Keratinocyte (primary cell): ENCODE results near the gene RERE. TPM values are rescaled to one million over a fixed set of nuclear protein-coding genes. Genes with fewer than 3 reads are reported as not detected.

Experiments
- DNase-seq: peaks from one replicate; pipeline ENCODE4 v3.0.0-alpha.2; 2011; ENCODE audit warnings: low read depth, missing footprints, low spot score
- FAIRE-seq: peaks from 2 replicates; lab custom pipeline; 2011; peaks lifted over from hg19 to GRCh38; lab: Jason Lieb, UNC
- H2AFZ ChIP-seq: 2 replicates; pipeline ENCODE4 v1.6.0; 2012; ENCODE audit warnings: low read length, control low read depth, inconsistent platforms; ENCODE audit not compliant: control insufficient read depth
- H3K27ac ChIP-seq: 2 replicates; pipeline ENCODE4 v1.5.1; 2011; ENCODE audit warnings: low read length; ENCODE audit not compliant: control insufficient read depth, insufficient read depth
- H3K27me3 ChIP-seq: 3 replicates; pipeline ENCODE4 v1.6.0; 2011; ENCODE audit warnings: low read length; ENCODE audit not compliant: control insufficient read depth, insufficient read depth; ENCODE audit errors: extremely low read depth
- H3K36me3 ChIP-seq, 2 experiments: 2 replicates in 1 of 2; 3 replicates in 1 of 2; pipeline ENCODE4 v1.5.1; 2011; ENCODE audit warnings: low read length in 2 of 2, mild to moderate bottlenecking in 1 of 2; ENCODE audit not compliant: control insufficient read depth in 2 of 2, insufficient read depth in 2 of 2; ENCODE audit errors: extremely low read depth in 1 of 2
- H3K4me1 ChIP-seq: 3 replicates; pipeline ENCODE4 v1.5.1; 2011; ENCODE audit warnings: low read length; ENCODE audit not compliant: control insufficient read depth, insufficient read depth; ENCODE audit errors: extremely low read depth
- H3K4me2 ChIP-seq: 3 replicates; pipeline ENCODE4 v1.6.0; 2011; ENCODE audit warnings: low read depth, low read length; ENCODE audit not compliant: control insufficient read depth, insufficient read depth; ENCODE audit errors: extremely low read depth
- H3K4me3 ChIP-seq, 3 experiments: fragments of 200-600 bp in 1 of 3; sonication (generic) in 1 of 3; 2 replicates in 2 of 3; 3 replicates in 1 of 3; pipeline ENCODE4 v1.5.1; 2011 to 2016; ENCODE audit warnings: low read length in 3 of 3, mild to moderate bottlenecking in 3 of 3, control low read depth in 2 of 3, inconsistent platforms in 1 of 3, low read depth in 1 of 3, mixed read lengths in 1 of 3, mixed run types in 1 of 3, moderate library complexity in 1 of 3; ENCODE audit not compliant: control insufficient read depth in 2 of 3, insufficient read depth in 2 of 3; ENCODE audit errors: extremely low read depth in 1 of 3
- H3K79me2 ChIP-seq: 2 replicates; pipeline ENCODE4 v1.6.0; 2012; ENCODE audit warnings: low read length; ENCODE audit not compliant: control insufficient read depth, insufficient read depth
- H3K9ac ChIP-seq: 3 replicates; pipeline ENCODE4 v1.6.0; 2011; ENCODE audit warnings: low read length; ENCODE audit not compliant: control insufficient read depth, insufficient read depth; ENCODE audit errors: extremely low read depth
- H3K9me1 ChIP-seq: 3 replicates; pipeline ENCODE4 v1.6.0; 2011; ENCODE audit warnings: low read length; ENCODE audit not compliant: control insufficient read depth, insufficient read depth; ENCODE audit errors: extremely low read depth
- H3K9me3 ChIP-seq: 2 replicates; pipeline ENCODE4 v1.5.1; 2012; ENCODE audit warnings: low read depth, low read length; ENCODE audit not compliant: control insufficient read depth
- H4K20me1 ChIP-seq: 3 replicates; pipeline ENCODE4 v1.6.0; 2011; ENCODE audit warnings: low read length; ENCODE audit not compliant: control insufficient read depth, insufficient read depth; ENCODE audit errors: extremely low read depth
- CTCF ChIP-seq, 3 experiments: IDR thresholded peaks in 1 of 3; conservative IDR thresholded peaks in 1 of 3; optimal IDR thresholded peaks in 1 of 3; 2 replicates in 2 of 3; 3 replicates in 1 of 3; pipeline versions ENCODE3 to v1.5.1; 2011; ENCODE audit warnings: low read length in 3 of 3, mild to moderate bottlenecking in 3 of 3, moderate library complexity in 2 of 3, control low read depth in 1 of 3, inconsistent platforms in 1 of 3; ENCODE audit not compliant: insufficient read depth in 2 of 3; ENCODE audit errors: extremely low read depth in 1 of 3
- EZH2 ChIP-seq: IDR thresholded peaks from one replicate; pipeline ENCODE4 v1.6.1; 2012; ENCODE audit warnings: inconsistent platforms, mild to moderate bottlenecking, low read length, moderate library complexity
- dilution Hi-C: fragments of 300-500 bp; cut with MboI; formaldehyde crosslinking; loops from one replicate; pipeline ENCODE4 v1.7.0; 2020; ENCODE audit warnings: low sequenced_read_pairs; ENCODE audit not compliant: extremely low pct_ligation_motif_present
- polyA plus RNA-seq, 5 experiments: library from polyadenylated mRNA; depleted of rRNA in 3 of 5; stranded (reverse) in 3 of 5; stranded (forward) in 1 of 5; unstranded in 1 of 5; fragments of >200 nt; gene quantifications; 1 replicate in 1 of 5; 2 replicates in 3 of 5; 3 replicates in 1 of 5; pipeline versions ENCODE4 v1.2.1 to v1.2.3, GENCODE V29; 2011 to 2012; ENCODE audit warnings: missing spikeins in 2 of 5, low read depth in 1 of 5, low replicate concordance in 1 of 5

Gene RERE
- polyA plus RNA-seq, 1 donor (not counting 4 experiments of a cell fraction or from before 2014, with no cell fraction given), result 3.8 TPM

GRCh38 chr1:8539683-8540082, 277.8 kb downstream of the RERE start:
- no peaks in the 10 kb centered on the region for H3K9me1 ChIP-seq
- no peaks in the 10 kb centered on the region for H3K79me2 ChIP-seq
- peaks cover 26% of the 10 kb centered on the region for H3K4me1 ChIP-seq
- H3K27me3 ChIP-seq, result no peaks in the 10 kb centered on the region
- peak overlapping the region; percentile 53 for H3K9ac ChIP-seq
- peaks cover 2 to 3% of the 10 kb centered on the region in 2 experiments for H3K36me3 ChIP-seq
- no peak overlapping the region for H2AFZ ChIP-seq
- no peak for TF ChIP-seq CTCF (optimal IDR thresholded peaks at IDR 0.05 in 1 of 3, IDR thresholded peaks at IDR 0.05 in 1 of 3, conservative IDR thresholded peaks at IDR 0.05 in 1 of 3; ENCODE audit: extremely low read depth in 1 of 3, insufficient read depth in 2 of 3, low read length in 3 of 3)
- TF ChIP-seq EZH2, result no peak
- peak overlapping the region; percentile 45 for H3K4me2 ChIP-seq
- no peaks in the 10 kb centered on the region for H3K9me3 ChIP-seq
- H3K4me3 ChIP-seq, result no peak overlapping the region
- no peaks in the 10 kb centered on the region for H4K20me1 ChIP-seq
- no peak for FAIRE-seq
- dilution Hi-C loops, result no loop called here
- H3K27ac ChIP-seq, result peak overlapping the region; percentile 91
- DNase-seq, result no peak

- Histone ChIP-seq H3K4me3 (no peak overlapping the region), H3K4me2 (no peak overlapping the region), H3K9me3 (no peaks in the 10 kb centered on the region), H3K9me1 (no peaks in the 10 kb centered on the region), H3K27me3 (no peaks in the 10 kb centered on the region), H3K4me1 (peaks cover 26% of the 10 kb centered on the region), H3K79me2 (no peaks in the 10 kb centered on the region), H3K27ac (no peak overlapping the region), H2AFZ (no peak overlapping the region), H3K9ac (no peak overlapping the region), H4K20me1 (no peaks in the 10 kb centered on the region), H3K36me3 (peaks cover 2 to 3% of the 10 kb centered on the region in 2 experiments)
- DNase-seq, result no peak
- dilution Hi-C loops, result no loop called here
- TF ChIP-seq CTCF (optimal IDR thresholded peaks at IDR 0.05 in 1 of 3, IDR thresholded peaks at IDR 0.05 in 1 of 3, conservative IDR thresholded peaks at IDR 0.05 in 1 of 3; ENCODE audit: extremely low read depth in 1 of 3, insufficient read depth in 2 of 3, low read length in 3 of 3) (no peak), EZH2 (no peak)
- no peak for FAIRE-seq
These were observed 278.9 kb downstream of the RERE start for GRCh38 chr1:8538502-8538901.
